SK-N-SH (cell line): ENCODE results near the gene EYA2. TPM values are rescaled to one million over a fixed set of nuclear protein-coding genes. Genes with fewer than 3 reads are reported as not detected.

Experiments
- CTCF ChIA-PET: fragments of 300-600, 350-600 bp; formaldehyde crosslinking; extraction: SDS; loops from one replicate; lab custom pipeline; 2021; lab: Yijun Ruan, JAX
- POLR2A ChIA-PET: fragments of 350-600 bp; sonication (Branson Sonifier 250); formaldehyde crosslinking; extraction: SDS; loops from one replicate; lab custom pipeline; 2020; ENCODE audit warnings: antibody characterized with exemption, inconsistent platforms; lab: Yijun Ruan, JAX
- DNase-seq: peaks from one replicate; pipeline ENCODE4 v3.0.0; 2012
- H2AFZ ChIP-seq: fragments of 200-600 bp; sonication (generic); 2 replicates; pipeline ENCODE4 v1.8.1; 2016; ENCODE audit warnings: antibody characterized with exemption, mild to moderate bottlenecking, low read depth
- H3F3A ChIP-seq: fragments of 200-600 bp; sonication (generic); replicated peaks from 2 replicates; pipeline ENCODE3; 2016; ENCODE audit warnings: antibody characterized with exemption, mild to moderate bottlenecking; ENCODE audit not compliant: insufficient read depth
- H3K27ac ChIP-seq, 2 experiments: fragments of 200-500 bp in 1 of 2; fragments of 200-600 bp in 1 of 2; sonication (Bioruptor generic) in 1 of 2; sonication (generic), shearing (Covaris generic) in 1 of 2; 2 replicates each; pipeline versions ENCODE4 v1.5.1 to v1.6.1; 2014 to 2016; ENCODE audit warnings: low read depth in 2 of 2, inconsistent platforms in 1 of 2, low read length in 1 of 2, mild to moderate bottlenecking in 1 of 2, mixed read lengths in 1 of 2
- H3K27me3 ChIP-seq: fragments of 200-600 bp; sonication (generic), shearing (Covaris generic); 2 replicates; pipeline ENCODE4 v1.6.1; 2016; ENCODE audit warnings: mixed run types; ENCODE audit not compliant: insufficient read depth
- H3K36me3 ChIP-seq, 2 experiments: fragments of 200-500 bp in 1 of 2; fragments of 200-600 bp in 1 of 2; sonication (Bioruptor generic) in 1 of 2; sonication (generic) in 1 of 2; replicated peaks in 1 of 2; 2 replicates each; pipeline versions ENCODE3 to v1.5.1; 2014 to 2016; ENCODE audit warnings: low read length in 1 of 2, mild to moderate bottlenecking in 1 of 2; ENCODE audit not compliant: insufficient read depth in 2 of 2, control insufficient read depth in 1 of 2
- H3K4me1 ChIP-seq, 2 experiments: fragments of 200-500 bp in 1 of 2; fragments of 200-600 bp in 1 of 2; sonication (Bioruptor generic) in 1 of 2; sonication (generic), shearing (Covaris generic) in 1 of 2; 2 replicates each; pipeline versions ENCODE4 v1.5.1 to v1.6.1; 2014 to 2016; ENCODE audit warnings: low read depth in 1 of 2, low read length in 1 of 2, mixed run types in 1 of 2; ENCODE audit not compliant: insufficient read depth in 2 of 2, control insufficient read depth in 1 of 2
- H3K4me2 ChIP-seq: fragments of 200-600 bp; sonication (generic), shearing (Covaris generic); 2 replicates; pipeline ENCODE4 v1.6.1; 2017; ENCODE audit warnings: mixed run types
- H3K4me3 ChIP-seq, 2 experiments: fragments of 200-500 bp in 1 of 2; fragments of 200-600 bp in 1 of 2; sonication (Bioruptor generic) in 1 of 2; sonication (generic), shearing (Covaris generic) in 1 of 2; 2 replicates each; pipeline versions ENCODE4 v1.5.1 to v1.8.1; 2014 to 2016; ENCODE audit warnings: low read depth in 2 of 2, inconsistent platforms in 1 of 2, low read length in 1 of 2, mild to moderate bottlenecking in 1 of 2, mixed read lengths in 1 of 2, moderate library complexity in 1 of 2
- H3K79me2 ChIP-seq: fragments of 200-600 bp; sonication (generic); 2 replicates; pipeline ENCODE4 v1.8.1; 2017; ENCODE audit warnings: mild to moderate bottlenecking; ENCODE audit not compliant: insufficient read depth
- H3K9ac ChIP-seq: fragments of 200-600 bp; sonication (generic); 2 replicates; pipeline ENCODE4 v1.6.1; 2017; ENCODE audit warnings: mixed run types
- H3K9me2 ChIP-seq: fragments of 200-600 bp; sonication (generic); 2 replicates; pipeline ENCODE4 v1.6.1; 2017; ENCODE audit warnings: mixed run types
- H3K9me3 ChIP-seq: fragments of 200-600 bp; sonication (generic); 2 replicates; pipeline ENCODE4 v1.6.1; 2017; ENCODE audit warnings: mixed run types, mild to moderate bottlenecking, moderate library complexity
- H4K20me1 ChIP-seq: fragments of 200-600 bp; sonication (generic); 2 replicates; pipeline ENCODE4 v1.6.1; 2017; ENCODE audit warnings: mild to moderate bottlenecking, mixed run types; ENCODE audit not compliant: insufficient read depth
- EP300 ChIP-seq, 2 experiments: IDR thresholded peaks; 2 replicates each; pipeline versions ENCODE4 v1.4.0 to v1.6.1; 2012; ENCODE audit warnings: borderline replicate concordance in 1 of 2, low read depth in 1 of 2, low read length in 1 of 2
- EZH2phosphoT487 ChIP-seq: fragments of 200-600 bp; sonication (generic); IDR thresholded peaks from 2 replicates; pipeline ENCODE4 v1.6.1; 2017; ENCODE audit warnings: low read depth, mixed run types, mild to moderate bottlenecking, antibody characterized with exemption, moderate library complexity, borderline replicate concordance
- FOSL2 ChIP-seq: IDR thresholded peaks from 2 replicates; pipeline ENCODE4 v1.4.0; 2012; ENCODE audit warnings: low read depth, mild to moderate bottlenecking, moderate library complexity, borderline replicate concordance
- FOXJ3 ChIP-seq: sonication (generic); formaldehyde crosslinking; IDR thresholded peaks from 2 replicates; pipeline ENCODE4 v1.5.1; 2020; ENCODE audit warnings: mild to moderate bottlenecking, missing genetic modification reagents
- FOXM1 ChIP-seq: IDR thresholded peaks from 2 replicates; pipeline ENCODE4 v1.4.0; 2012; ENCODE audit warnings: low read depth, mild to moderate bottlenecking
- GABPA ChIP-seq: IDR thresholded peaks from 2 replicates; pipeline ENCODE4 v1.4.0; 2012; ENCODE audit warnings: low read depth, mild to moderate bottlenecking
- IRF3 ChIP-seq: fragments of 150-350 bp; IDR thresholded peaks from 2 replicates; pipeline ENCODE4 v1.6.1; 2016; ENCODE audit warnings: mild to moderate bottlenecking, low read depth, low read length
- JUND ChIP-seq: IDR thresholded peaks from 2 replicates; pipeline ENCODE4 v1.4.0; 2012
- MAX ChIP-seq: IDR thresholded peaks from 2 replicates; pipeline ENCODE4 v1.4.0; 2012; ENCODE audit warnings: low read depth
- MEF2A ChIP-seq: IDR thresholded peaks from 2 replicates; pipeline ENCODE4 v1.4.0; 2012; ENCODE audit warnings: low read depth, borderline replicate concordance
- NFIC ChIP-seq: IDR thresholded peaks from 2 replicates; pipeline ENCODE4 v1.4.0; 2012; ENCODE audit warnings: borderline replicate concordance
- NRF1 ChIP-seq: IDR thresholded peaks from 2 replicates; pipeline ENCODE4 v1.6.1; 2012; ENCODE audit warnings: low read depth, mild to moderate bottlenecking, low read length
- PBX3 ChIP-seq: IDR thresholded peaks from 2 replicates; pipeline ENCODE4; 2012
- POLR2AphosphoS5 ChIP-seq: IDR thresholded peaks from 2 replicates; pipeline ENCODE4 v1.6.1; 2012; ENCODE audit warnings: low read depth, low read length
- RCOR1 ChIP-seq: fragments of 150-350 bp; IDR thresholded peaks from 2 replicates; pipeline ENCODE4 v1.6.1; 2017; ENCODE audit warnings: antibody characterized with exemption, low read length
- RFX5 ChIP-seq: IDR thresholded peaks from 2 replicates; pipeline ENCODE4 v1.6.1; 2012; ENCODE audit warnings: mild to moderate bottlenecking, improper control_type of control experiment, low read length
- RXRA ChIP-seq: IDR thresholded peaks from 2 replicates; pipeline ENCODE4 v1.4.0; 2012; ENCODE audit warnings: low read depth, mild to moderate bottlenecking, borderline replicate concordance
- SMC3 ChIP-seq: IDR thresholded peaks from 2 replicates; pipeline ENCODE4 v1.6.1; 2012; ENCODE audit warnings: low read depth, low read length, improper control_type of control experiment
- TAF1 ChIP-seq: IDR thresholded peaks from 2 replicates; pipeline ENCODE4 v1.6.1; 2012; ENCODE audit warnings: low read depth, mild to moderate bottlenecking, low read length, moderate library complexity, borderline replicate concordance
- TEAD4 ChIP-seq: IDR thresholded peaks from 2 replicates; pipeline ENCODE4 v1.4.0; 2012; ENCODE audit warnings: mild to moderate bottlenecking, borderline replicate concordance; ENCODE audit not compliant: insufficient read depth
- YY1 ChIP-seq: IDR thresholded peaks from 2 replicates; pipeline ENCODE4 v1.4.0; 2012; ENCODE audit warnings: low read depth, mild to moderate bottlenecking
- WGBS: methylation state at CpG from one replicate; pipeline ENCODE4 v1.1.6; 2017; ENCODE audit warnings: low lambda C conversion rate; 5-methylcytosine and 5-hydroxymethylcytosine counted together
- polyA plus RNA-seq, 3 experiments: library from polyadenylated mRNA; depleted of rRNA; stranded (reverse); fragments of >200 nt; gene quantifications; 2 replicates each; pipeline ENCODE4 v1.2.3, GENCODE V29; 2012
- TF ChIP-seq, protein P1 (sequence below): fragments of 200-600 bp; sonication (generic); IDR thresholded peaks from 2 replicates; pipeline ENCODE4 v1.6.1; 2017; ENCODE audit warnings: antibody characterized with exemption, mild to moderate bottlenecking, moderate library complexity
- TF ChIP-seq, protein P2 (sequence below): IDR thresholded peaks from 2 replicates; pipeline ENCODE4 v1.4.0; 2012; ENCODE audit warnings: low read depth, borderline replicate concordance

The EYA2 gene
- polyA plus RNA-seq, 1 of the 3 experiments (the other 2 are of a cell fraction): 0.05 TPM

DNA sequence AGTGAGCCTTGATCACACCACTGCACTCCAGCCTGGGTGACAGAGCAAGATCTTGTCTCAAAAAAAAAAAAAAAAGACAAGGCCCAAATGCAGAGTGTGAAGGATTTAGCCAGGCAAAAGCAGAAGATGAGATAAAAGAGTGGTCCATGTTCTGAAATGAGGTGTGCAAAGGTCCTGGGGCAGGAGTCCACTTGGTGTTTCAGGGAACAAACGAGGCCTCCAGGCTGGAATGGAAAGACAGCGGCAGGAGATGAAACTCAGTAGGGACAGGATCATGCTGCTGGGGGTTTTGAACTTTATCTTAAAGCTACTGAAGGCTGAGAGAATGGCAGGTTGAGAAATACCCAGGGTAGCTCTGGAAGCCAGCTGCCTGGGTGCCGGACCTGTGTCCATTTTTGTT lies 283.6 kb downstream of the EYA2 start:
- 82% methylated on average over 3 of the region's 3 CpGs for WGBS
- H2AFZ ChIP-seq: no peak overlapping the region
- no peaks in the 10 kb centered on the region for H3F3A ChIP-seq
- CTCF ChIA-PET: no interaction called here
- no peaks in the 10 kb centered on the region for H3K9me3 ChIP-seq
- no peak overlapping the region for H3K4me2 ChIP-seq
- no peaks in the 10 kb centered on the region for H3K36me3 ChIP-seq
- H3K4me1 ChIP-seq: peaks cover 0 to 1% of the 10 kb centered on the region in 2 experiments; a peak in 1 of 4 replicates
- no peak overlapping the region for H3K4me3 ChIP-seq
- no peak overlapping the region for H3K9ac ChIP-seq
- no peak overlapping the region for H3K27ac ChIP-seq
- DNase-seq: no peak
- H3K79me2 ChIP-seq: no peaks in the 10 kb centered on the region
- TF ChIP-seq FOXM1: no peak
- TF ChIP-seq RCOR1: no peak
- TF ChIP-seq, protein P1, sequence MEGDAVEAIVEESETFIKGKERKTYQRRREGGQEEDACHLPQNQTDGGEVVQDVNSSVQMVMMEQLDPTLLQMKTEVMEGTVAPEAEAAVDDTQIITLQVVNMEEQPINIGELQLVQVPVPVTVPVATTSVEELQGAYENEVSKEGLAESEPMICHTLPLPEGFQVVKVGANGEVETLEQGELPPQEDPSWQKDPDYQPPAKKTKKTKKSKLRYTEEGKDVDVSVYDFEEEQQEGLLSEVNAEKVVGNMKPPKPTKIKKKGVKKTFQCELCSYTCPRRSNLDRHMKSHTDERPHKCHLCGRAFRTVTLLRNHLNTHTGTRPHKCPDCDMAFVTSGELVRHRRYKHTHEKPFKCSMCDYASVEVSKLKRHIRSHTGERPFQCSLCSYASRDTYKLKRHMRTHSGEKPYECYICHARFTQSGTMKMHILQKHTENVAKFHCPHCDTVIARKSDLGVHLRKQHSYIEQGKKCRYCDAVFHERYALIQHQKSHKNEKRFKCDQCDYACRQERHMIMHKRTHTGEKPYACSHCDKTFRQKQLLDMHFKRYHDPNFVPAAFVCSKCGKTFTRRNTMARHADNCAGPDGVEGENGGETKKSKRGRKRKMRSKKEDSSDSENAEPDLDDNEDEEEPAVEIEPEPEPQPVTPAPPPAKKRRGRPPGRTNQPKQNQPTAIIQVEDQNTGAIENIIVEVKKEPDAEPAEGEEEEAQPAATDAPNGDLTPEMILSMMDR: no peak
- TF ChIP-seq GABPA: no peak
- TF ChIP-seq TAF1: no peak
- no peak for TF ChIP-seq POLR2AphosphoS5
- no peak for TF ChIP-seq NRF1
- TF ChIP-seq RXRA: no peak
- TF ChIP-seq RFX5: no peak
- TF ChIP-seq YY1: no peak
- H3K9me2 ChIP-seq: no peaks in the 10 kb centered on the region
- POLR2A ChIA-PET: no interaction called here
- H3K27me3 ChIP-seq: no peaks in the 10 kb centered on the region
- no peaks in the 10 kb centered on the region for H4K20me1 ChIP-seq

- CTCF ChIA-PET: interaction anchor here (0.6 kb wide), 1 partner anchor 93 kb away, joined by 3 read pairs; no protein-coding TSS in a partner anchor
- Histone ChIP-seq H4K20me1 (no peaks in the 10 kb centered on the region), H3K9me3 (no peaks in the 10 kb centered on the region), H3K9ac (no peak overlapping the region), H3K4me3 (no peak overlapping the region), H2AFZ (no peak overlapping the region), H3K79me2 (no peaks in the 10 kb centered on the region), H3K4me2 (no peak overlapping the region), H3K27ac (no peak overlapping the region), H3K36me3 (no peaks in the 10 kb centered on the region), H3K9me2 (no peaks in the 10 kb centered on the region), H3F3A (no peaks in the 10 kb centered on the region), H3K4me1 (peaks cover 0 to 5% of the 10 kb centered on the region in 2 experiments; a peak in 1 of 4 replicates), H3K27me3 (no peaks in the 10 kb centered on the region)
- POLR2A ChIA-PET: no interaction called here
- WGBS: 61% methylated on average over 1 of the region's 1 CpG
- no peak for DNase-seq
- TF ChIP-seq TEAD4: no peak
- no peak for TF ChIP-seq GABPA
- no peak for TF ChIP-seq JUND
- TF ChIP-seq PBX3: no peak
- TF ChIP-seq NFIC: no peak
- no peak for TF ChIP-seq FOSL2
- no peak for TF ChIP-seq IRF3
- TF ChIP-seq NRF1: no peak
- no peak for TF ChIP-seq MAX
- TF ChIP-seq EP300 (IDR thresholded peaks at IDR 0.05; ENCODE audit: borderline replicate concordance in 1 of 2, low read depth in 1 of 2, low read length in 1 of 2): no peak
- TF ChIP-seq YY1: no peak
- no peak for TF ChIP-seq SMC3
- TF ChIP-seq RXRA: no peak
- no peak for TF ChIP-seq EZH2phosphoT487
- TF ChIP-seq FOXJ3: no peak
- no peak for TF ChIP-seq POLR2AphosphoS5
- TF ChIP-seq, protein P2, sequence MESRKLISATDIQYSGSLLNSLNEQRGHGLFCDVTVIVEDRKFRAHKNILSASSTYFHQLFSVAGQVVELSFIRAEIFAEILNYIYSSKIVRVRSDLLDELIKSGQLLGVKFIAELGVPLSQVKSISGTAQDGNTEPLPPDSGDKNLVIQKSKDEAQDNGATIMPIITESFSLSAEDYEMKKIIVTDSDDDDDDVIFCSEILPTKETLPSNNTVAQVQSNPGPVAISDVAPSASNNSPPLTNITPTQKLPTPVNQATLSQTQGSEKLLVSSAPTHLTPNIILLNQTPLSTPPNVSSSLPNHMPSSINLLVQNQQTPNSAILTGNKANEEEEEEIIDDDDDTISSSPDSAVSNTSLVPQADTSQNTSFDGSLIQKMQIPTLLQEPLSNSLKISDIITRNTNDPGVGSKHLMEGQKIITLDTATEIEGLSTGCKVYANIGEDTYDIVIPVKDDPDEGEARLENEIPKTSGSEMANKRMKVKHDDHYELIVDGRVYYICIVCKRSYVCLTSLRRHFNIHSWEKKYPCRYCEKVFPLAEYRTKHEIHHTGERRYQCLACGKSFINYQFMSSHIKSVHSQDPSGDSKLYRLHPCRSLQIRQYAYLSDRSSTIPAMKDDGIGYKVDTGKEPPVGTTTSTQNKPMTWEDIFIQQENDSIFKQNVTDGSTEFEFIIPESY: no peak
- TF ChIP-seq FOXM1: no peak
- TF ChIP-seq MEF2A: no peak
These were observed 284.2 kb downstream of the EYA2 start for GRCh38 chr20:47178851-47179250.
